IMR-90 (cell line): ENCODE data around the gene ADIRF.
A peak's percentile ranks its signal among the peaks of the same experiment; 100 is the strongest.

Source experiments
- BHLHE40 ChIP-seq: fragments of 150-350 bp; IDR thresholded peaks from 2 replicates; pipeline ENCODE4 v1.6.1; 2016; ENCODE audit warnings: mild to moderate bottlenecking, low read depth, low read length
- CEBPB ChIP-seq: IDR thresholded peaks from 2 replicates; pipeline ENCODE4 v1.6.1; 2012; ENCODE audit warnings: low read depth, low read length, improper control_type of control experiment
- CHD1 ChIP-seq: IDR thresholded peaks from 2 replicates; pipeline ENCODE4 v1.6.1; 2012; ENCODE audit warnings: low read depth, low read length, improper control_type of control experiment
- ELK1 ChIP-seq: fragments of 150-350 bp; IDR thresholded peaks from 2 replicates; pipeline ENCODE4 v1.6.1; 2016; ENCODE audit warnings: low read depth, mild to moderate bottlenecking, low read length, moderate library complexity, borderline replicate concordance
- MAFK ChIP-seq: IDR thresholded peaks from 2 replicates; pipeline ENCODE4 v1.6.1; 2012; ENCODE audit warnings: low read depth, low read length, improper control_type of control experiment
- MAZ ChIP-seq: IDR thresholded peaks from 2 replicates; pipeline ENCODE4 v1.6.1; 2012; ENCODE audit warnings: low read depth, mild to moderate bottlenecking, low read length, improper control_type of control experiment, moderate library complexity, borderline replicate concordance
- POLR2A ChIP-seq: IDR thresholded peaks from 2 replicates; pipeline ENCODE4 v1.6.1; 2012; ENCODE audit warnings: mild to moderate bottlenecking, low read depth, low read length
- RAD21 ChIP-seq: IDR thresholded peaks from 2 replicates; pipeline ENCODE4 v1.6.1; 2012; ENCODE audit warnings: low read length, improper control_type of control experiment
- RFX5 ChIP-seq: IDR thresholded peaks from 2 replicates; pipeline ENCODE4 v1.8.0; 2012; ENCODE audit warnings: low read depth, mild to moderate bottlenecking, low read length, moderate library complexity
- SMC3 ChIP-seq: fragments of 150-350 bp; IDR thresholded peaks from 2 replicates; pipeline ENCODE4 v1.6.1; 2016; ENCODE audit warnings: low read depth, mild to moderate bottlenecking, antibody characterized with exemption, low read length, moderate library complexity
- USF2 ChIP-seq: fragments of 150-350 bp; IDR thresholded peaks from 2 replicates; pipeline ENCODE4 v1.6.1; 2017; ENCODE audit warnings: mild to moderate bottlenecking, antibody characterized with exemption, low read length, low read depth
- TF ChIP-seq, protein P1 (sequence below): conservative IDR thresholded peaks from 2 replicates; pipeline ENCODE4 v1.5.1; 2012; ENCODE audit warnings: mild to moderate bottlenecking, low read depth, low read length, improper control_type of control experiment

DNA sequence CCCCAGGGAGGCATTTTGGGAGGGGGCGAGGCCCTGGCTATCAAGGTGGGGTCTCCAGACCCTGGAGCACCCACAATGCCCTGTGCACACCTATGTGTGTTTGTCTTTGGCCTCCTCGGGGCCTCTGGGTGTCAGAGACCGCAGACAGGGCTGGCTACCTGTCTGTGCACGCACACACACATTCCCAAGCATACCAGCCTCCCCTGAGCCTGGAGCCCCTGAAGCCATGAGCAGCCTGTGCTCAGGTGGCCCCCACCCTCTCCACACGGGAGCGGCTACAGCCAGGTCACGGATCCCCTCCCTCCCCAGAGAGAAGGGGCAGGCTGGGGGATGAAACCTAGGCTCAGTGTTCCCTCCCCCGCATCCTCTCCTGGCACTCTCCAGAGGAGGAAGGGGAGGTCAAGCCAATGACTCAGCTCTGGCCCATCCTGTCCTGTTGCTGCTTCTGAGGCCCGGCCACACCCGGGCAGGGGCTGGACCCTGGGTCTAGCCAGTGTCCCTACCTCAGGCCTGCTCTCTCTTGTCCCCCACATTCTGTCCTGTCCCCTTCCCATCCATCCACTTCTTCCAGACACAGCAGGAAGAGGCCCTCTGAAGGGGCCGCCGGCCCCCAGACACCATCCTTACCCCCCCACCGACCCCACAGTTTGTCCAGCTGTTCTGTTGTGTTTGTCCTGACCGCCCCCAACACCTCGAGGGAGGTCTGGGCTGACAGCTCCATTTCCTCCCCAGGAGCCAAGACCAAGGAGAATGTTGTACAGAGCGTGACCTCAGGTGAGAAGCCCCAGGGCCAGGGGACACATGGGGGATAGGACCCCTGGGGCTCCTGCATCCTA lies 9.2 kb upstream of the ADIRF start:
- TF ChIP-seq MAFK (no peak), POLR2A (no peak), CEBPB (no peak), ELK1 (no peak), RFX5 (no peak), MAZ (peak; percentile 66), SMC3 (no peak), RAD21 (no peak), CHD1 (no peak), USF2 (no peak), BHLHE40 (no peak)
- TF ChIP-seq, protein P1, sequence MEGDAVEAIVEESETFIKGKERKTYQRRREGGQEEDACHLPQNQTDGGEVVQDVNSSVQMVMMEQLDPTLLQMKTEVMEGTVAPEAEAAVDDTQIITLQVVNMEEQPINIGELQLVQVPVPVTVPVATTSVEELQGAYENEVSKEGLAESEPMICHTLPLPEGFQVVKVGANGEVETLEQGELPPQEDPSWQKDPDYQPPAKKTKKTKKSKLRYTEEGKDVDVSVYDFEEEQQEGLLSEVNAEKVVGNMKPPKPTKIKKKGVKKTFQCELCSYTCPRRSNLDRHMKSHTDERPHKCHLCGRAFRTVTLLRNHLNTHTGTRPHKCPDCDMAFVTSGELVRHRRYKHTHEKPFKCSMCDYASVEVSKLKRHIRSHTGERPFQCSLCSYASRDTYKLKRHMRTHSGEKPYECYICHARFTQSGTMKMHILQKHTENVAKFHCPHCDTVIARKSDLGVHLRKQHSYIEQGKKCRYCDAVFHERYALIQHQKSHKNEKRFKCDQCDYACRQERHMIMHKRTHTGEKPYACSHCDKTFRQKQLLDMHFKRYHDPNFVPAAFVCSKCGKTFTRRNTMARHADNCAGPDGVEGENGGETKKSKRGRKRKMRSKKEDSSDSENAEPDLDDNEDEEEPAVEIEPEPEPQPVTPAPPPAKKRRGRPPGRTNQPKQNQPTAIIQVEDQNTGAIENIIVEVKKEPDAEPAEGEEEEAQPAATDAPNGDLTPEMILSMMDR, result no peak
